Measurements from ENCODE around the gene FAM161B. TPM values are rescaled to one million over a fixed set of nuclear protein-coding genes. Genes with fewer than 3 reads are reported as not detected.

Gene FAM161B
- total and polyA plus RNA-seq, 2 of the 13 experiments (the other 11 are each of a cell fraction or from before 2014, with no cell fraction given), result 1.6 to 2.0 TPM

DNA sequence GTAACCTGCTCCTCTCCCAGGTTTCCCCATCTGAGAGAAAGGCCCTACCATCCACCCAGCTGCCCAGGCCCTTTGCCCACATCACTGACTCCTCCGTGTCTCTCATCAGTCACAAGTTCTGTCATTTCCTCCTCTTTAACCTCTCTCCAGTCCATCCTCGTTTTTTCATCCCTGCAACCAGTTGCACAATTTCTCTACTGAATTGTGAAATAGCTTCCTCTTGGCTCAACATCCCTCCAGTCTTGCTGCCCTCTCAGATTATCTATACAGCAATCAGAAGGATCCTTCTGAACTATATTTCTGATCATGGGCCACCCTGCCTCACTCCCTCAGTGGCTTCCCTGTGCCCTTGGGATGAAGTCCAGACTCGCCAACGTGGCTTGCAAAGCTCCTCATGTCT is 6.8 kb downstream of the FAM161B start (continued):
- TF ChIP-seq EP300 (IDR thresholded peaks at IDR 0.05; ENCODE audit: low read depth in 2 of 2, low read length in 2 of 2) (peak in 1 of 2 experiments; percentile 79; a peak in 1 of 4 replicates), EP300 (CRISPR knock-in tag; IDR thresholded peaks at IDR 0.05; ENCODE audit: borderline replicate concordance) (no peak), ELF3 (CRISPR knock-in tag; IDR thresholded peaks at IDR 0.05) (peak; percentile 49; the same call in 1 of the 2 replicates), CEBPG (CRISPR knock-in tag; IDR thresholded peaks at IDR 0.05) (peak; percentile 100), MLLT10 (CRISPR knock-in tag; IDR thresholded peaks at IDR 0.05) (no peak), NFIC (IDR thresholded peaks at IDR 0.05; ENCODE audit: low read length) (no peak), ZSCAN9 (CRISPR knock-in tag; IDR thresholded peaks at IDR 0.05; ENCODE audit: borderline replicate concordance) (no peak), HMG20B (CRISPR knock-in tag; conservative IDR thresholded peaks at IDR 0.05) (no peak), POLR2G (IDR thresholded peaks at IDR 0.05; ENCODE audit: low read depth, low read length) (no peak), CEBPB (IDR thresholded peaks at IDR 0.05; ENCODE audit: borderline replicate concordance, low read depth, low read length) (peak; percentile 100)

DNA sequence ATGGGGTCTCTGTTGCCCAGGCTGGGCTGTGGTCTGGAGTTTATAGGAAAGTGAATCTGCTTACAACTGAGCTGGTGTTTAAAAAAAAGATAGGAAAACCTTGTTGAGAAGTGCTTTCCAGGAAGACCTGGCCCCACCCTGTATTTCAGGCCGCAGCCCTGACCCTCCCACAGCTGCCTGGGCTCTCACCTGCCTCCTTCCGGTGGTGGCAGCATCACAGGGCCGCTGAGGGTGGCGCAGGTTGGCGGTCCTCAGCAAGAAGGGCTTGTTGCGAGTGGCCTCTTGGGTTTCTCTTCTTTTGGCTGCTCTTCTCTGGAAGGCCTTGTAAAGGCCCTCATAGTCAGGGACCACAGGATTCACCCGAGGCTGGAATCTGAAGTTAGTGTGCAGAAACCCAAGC is 7.7 kb downstream of the FAM161B start:
- DNase-seq (ENCODE audit: low spot score) (no peak), ATAC-seq (no peak), FAIRE-seq (no peak)
- H3K9me3 ChIP-seq (ENCODE audit: low read length), result no peaks in the 10 kb centered on the region
- WGBS (ENCODE audit: low lambda C conversion rate), result 97% methylated on average over 5 of the region's 7 CpGs
- H3K9ac ChIP-seq (ENCODE audit: insufficient read depth, low read depth, low read length), result no peak overlapping the region
- no peaks in the 10 kb centered on the region for H3K79me2 ChIP-seq (ENCODE audit: insufficient read depth, low read length)
- POLR2A ChIA-PET, result no interaction called here
- no peaks in the 10 kb centered on the region for H3K27me3 ChIP-seq (ENCODE audit: control insufficient read depth in 1 of 2, insufficient read depth in 2 of 2, low read length in 2 of 2)
- no peaks in the 10 kb centered on the region for H4K20me1 ChIP-seq (ENCODE audit: insufficient read depth, low read length)
- BruUV-seq (replicated peaks), result no TSS peak
- intact Hi-C loops (cut with micrococcal nuclease; ENCODE audit: unreplicated experiment), result no loop called here
- in situ Hi-C loops (cut with HindIII; ENCODE audit: extremely low pct_ligation_motif_present, low pct_unique_long_range_greater_than_20kb), result no loop called here
- peaks cover 4 to 16% of the 10 kb centered on the region in 2 experiments; a peak in 4 of 5 replicates for H3K36me3 ChIP-seq (replicated peaks in 1 of 2; ENCODE audit: control insufficient read depth in 1 of 2, insufficient read depth in 2 of 2, low read length in 2 of 2)
- no peak overlapping the region for H3K4me2 ChIP-seq (ENCODE audit: low read depth, low read length)
- H2AFZ ChIP-seq (ENCODE audit: low read length), result no peak overlapping the region
- H3K27ac ChIP-seq (ENCODE audit: extremely low read length, insufficient read depth, low read length), result no peak overlapping the region
- CTCF ChIA-PET (ENCODE audit: low intra/inter-chr PET ratio, low total read pairs), result no interaction called here
- peaks cover 13% of the 10 kb centered on the region for H3K4me1 ChIP-seq (ENCODE audit: insufficient read depth, low read length)
- no peak overlapping the region for H3K4me3 ChIP-seq (replicated peaks in 1 of 3; ENCODE audit: insufficient read depth in 1 of 3, low read depth in 2 of 3, low read length in 3 of 3)
- TF ChIP-seq HOMEZ (CRISPR knock-in tag; IDR thresholded peaks at IDR 0.05; ENCODE audit: low read depth) (no peak), ZNF563 (CRISPR knock-in tag; IDR thresholded peaks at IDR 0.05) (no peak), BHLHE40 (IDR thresholded peaks at IDR 0.05; ENCODE audit: low read length) (no peak), ZBTB7B (CRISPR knock-in tag; IDR thresholded peaks at IDR 0.05) (no peak), ZNF782 (CRISPR knock-in tag; IDR thresholded peaks at IDR 0.05; ENCODE audit: borderline replicate concordance) (no peak), GRHL1 (CRISPR knock-in tag; conservative IDR thresholded peaks at IDR 0.05) (no peak), SIN3B (IDR thresholded peaks at IDR 0.05; ENCODE audit: low read length) (no peak), ZNF562 (CRISPR knock-in tag; IDR thresholded peaks at IDR 0.05; ENCODE audit: borderline replicate concordance) (no peak), PHF8 (CRISPR knock-in tag; IDR thresholded peaks at IDR 0.05) (no peak), ZNF510 (CRISPR knock-in tag; IDR thresholded peaks at IDR 0.05; ENCODE audit: low read depth) (no peak), RFXAP (CRISPR knock-in tag; IDR thresholded peaks at IDR 0.05; ENCODE audit: borderline replicate concordance) (no peak), MBD4 (IDR thresholded peaks at IDR 0.05; ENCODE audit: borderline replicate concordance, low read length) (no peak), REXO4 (CRISPR knock-in tag; IDR thresholded peaks at IDR 0.05; ENCODE audit: borderline replicate concordance) (no peak), BORCS8-MEF2B (CRISPR knock-in tag; IDR thresholded peaks at IDR 0.05) (no peak), ZNF24 (IDR thresholded peaks at IDR 0.05) (no peak), ARID2 (CRISPR knock-in tag; IDR thresholded peaks at IDR 0.05; ENCODE audit: borderline replicate concordance) (no peak)

All from HepG2 (cell line).